Placental pericyte (primary cell): ENCODE data around the gene SMIM1. TPM values are rescaled to one million over a fixed set of nuclear protein-coding genes. Genes with fewer than 3 reads are reported as not detected.

Source experiments
- small RNA-seq: library from RNA; depleted of rRNA; stranded (forward); fragments of <200 nt; gene quantifications from one replicate; pipeline ENCODE3, GENCODE V24; 2012; ENCODE audit warnings: low replicate concordance
- total RNA-seq: library from RNA; depleted of rRNA; stranded (reverse); fragments of >200 nt; gene quantifications from 2 replicates; pipeline ENCODE4 v1.2.3, GENCODE V29; 2012

SMIM1 gene
- total RNA-seq = 1.1 and 2.6 TPM in 2 replicates

GRCh38 chr1:3772715-3773571, at the start of gene SMIM1:
TSS of gene SMIM1 (plus strand) at chr1:3772749. CDS start at chr1:3775374, 2,625 bp downstream.

DNA sequence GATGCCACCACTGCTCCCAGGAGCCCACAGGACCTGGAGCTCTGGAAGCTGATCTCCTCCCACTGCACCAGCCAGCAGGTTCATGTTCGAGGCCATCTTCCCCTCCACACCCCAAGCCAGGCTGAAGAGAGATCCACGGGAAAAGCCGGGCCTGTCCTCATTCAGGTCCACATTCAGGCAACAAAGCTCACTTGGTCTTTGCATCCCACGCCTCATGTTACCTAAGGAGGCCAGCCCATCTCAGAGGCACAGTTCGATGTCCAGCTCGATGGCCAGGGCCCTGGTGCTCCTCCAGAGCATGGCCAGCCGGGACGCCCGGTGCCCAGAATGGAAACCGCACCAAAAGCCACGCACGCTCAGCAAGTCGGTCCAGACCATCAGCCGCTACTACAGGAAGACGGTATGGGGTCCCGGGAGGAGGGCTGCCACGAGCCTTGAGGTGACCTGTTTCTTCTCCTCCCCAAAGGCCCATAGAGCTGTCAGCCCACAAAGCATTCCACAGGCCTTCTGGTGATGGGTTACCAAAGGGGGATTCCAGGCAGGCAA, 20.1 kb upstream of the SMIM1 start, which contains the start of gene CCDC27:
TSS of gene CCDC27 (plus strand) at position 51 of the 546 bp plus-strand sequence. CDS start at position 83, 32 bp downstream.

DNA sequence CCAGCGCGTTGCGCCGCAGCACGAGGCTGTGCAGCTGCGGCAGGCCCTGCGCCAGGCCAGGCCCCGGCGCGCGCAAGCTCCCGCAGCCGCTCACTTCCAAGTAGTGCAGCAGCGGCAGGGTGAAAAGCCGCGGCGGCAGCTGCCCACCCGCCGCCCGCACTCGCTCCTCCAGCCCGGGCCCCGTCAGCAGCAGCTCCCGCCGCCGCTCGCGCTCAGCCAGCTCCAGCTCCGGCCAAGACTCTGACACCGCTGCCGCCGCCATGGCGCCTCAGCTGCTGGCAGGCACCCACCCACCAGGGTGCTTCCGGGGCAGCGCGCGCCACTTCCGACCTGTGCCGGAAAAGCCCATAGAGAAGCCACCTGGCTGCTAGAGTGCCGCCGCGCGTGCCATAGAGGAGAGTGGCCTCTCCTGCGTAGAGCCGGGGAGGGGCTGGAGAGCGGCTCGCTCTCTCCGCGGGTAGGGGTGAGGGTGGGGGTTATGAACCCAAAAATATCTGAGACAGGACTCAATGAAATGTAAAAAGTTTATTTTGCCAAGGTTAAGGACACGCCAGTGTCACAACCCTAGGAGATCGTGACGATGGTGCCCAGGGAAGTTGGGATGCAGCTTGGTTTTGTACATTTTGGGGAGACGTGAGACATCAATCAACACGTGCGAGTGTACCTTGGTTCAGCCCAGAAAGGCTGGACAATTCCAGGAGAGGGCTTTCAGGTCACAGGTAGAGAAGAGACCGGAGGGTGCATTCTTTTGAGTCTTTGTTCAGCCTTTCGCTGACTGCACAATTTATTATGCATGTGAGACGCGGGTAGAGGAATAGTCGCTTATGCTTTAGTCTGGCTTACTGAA, 23.9 kb downstream of the SMIM1 start, which contains the start of gene LRRC47:
TSS of gene LRRC47 (minus strand) at position 284 of the 847 bp plus-strand sequence. CDS start at position 262, 22 bp downstream.

Small RNA genes within 50 kb of the gene (small RNA-seq; reads per million reads assigned to genes)
- gene RF02197 (not detected), gene RN7SL574P (not detected)

Other genes starting within 250 kb of the SMIM1 start
- 1.1 and 2.4 TPM in 2 replicates for gene MEGF6, start 161.2 kb upstream of the SMIM1 start, total RNA-seq
- gene TPRG1L, start 147.7 kb upstream of the SMIM1 start, total RNA-seq = 17.9 and 34.6 TPM in 2 replicates
- 10.1 and 16.9 TPM in 2 replicates for gene WRAP73, start 122.6 kb upstream of the SMIM1 start, total RNA-seq
- not detected in 2 replicates for gene TP73, start 120.2 kb upstream of the SMIM1 start, total RNA-seq
- not detected in 2 replicates for gene CCDC27, start 20.3 kb upstream of the SMIM1 start, total RNA-seq
- gene LRRC47, start 23.7 kb downstream of the SMIM1 start, total RNA-seq = 32.8 and 44.4 TPM in 2 replicates
- 31.3 and 35.4 TPM in 2 replicates for gene CEP104, start 84.5 kb downstream of the SMIM1 start, total RNA-seq
- gene DFFB, start 84.7 kb downstream of the SMIM1 start, total RNA-seq = 5.7 and 12.0 TPM in 2 replicates
- gene C1orf174, start 127.5 kb downstream of the SMIM1 start, total RNA-seq = 24.9 and 42.5 TPM in 2 replicates